Subcutaneous adipose tissue (tissue), 4 donors: ENCODE data around the gene TAX1BP1. TPM values are rescaled to one million over a fixed set of nuclear protein-coding genes. Genes with fewer than 3 reads are reported as not detected.

ENCODE experiments used
- CTCF ChIP-seq: fragments of 450-650 bp; IDR thresholded peaks from one replicate; pipeline ENCODE4 v1.5.1; 2016; ENCODE audit warnings: low read depth, mild to moderate bottlenecking, control low read depth, antibody characterized with exemption, moderate library complexity
- total RNA-seq, 4 donors: library from RNA; depleted of rRNA; stranded (reverse); fragments of >200 nt; gene quantifications; one replicate each; pipeline ENCODE4 v1.1.0, GENCODE V29; 2016

The TAX1BP1 gene
- total RNA-seq, 4 donors from 2014 or later, result 80.8 to 113 (median 101) TPM

GRCh38 chr7:27872356-27873275 lies 132.7 kb downstream of the TAX1BP1 start:
- no peak for TF ChIP-seq CTCF

- no peak for TF ChIP-seq CTCF
These were observed 134.3 kb downstream of the TAX1BP1 start for GRCh38 chr7:27873981-27874957.

- no peak for TF ChIP-seq CTCF
These were observed 135.1 kb downstream of the TAX1BP1 start for GRCh38 chr7:27875061-27875460.

- no peak for TF ChIP-seq CTCF
These were observed 135.9 kb downstream of the TAX1BP1 start for GRCh38 chr7:27875832-27876231.

GRCh38 chr7:27876756-27877155 lies 136.8 kb downstream of the TAX1BP1 start:
- TF ChIP-seq CTCF, result no peak

Other genes with a start within 250 kb of the TAX1BP1 start
- gene HIBADH, start 77.3 kb upstream of the TAX1BP1 start, total RNA-seq, result 10 to 100 TPM; 68.8 to 87.2 (median 73.3) TPM